ENCODE results near the gene PCGF6.

Gene PCGF6

DNA sequence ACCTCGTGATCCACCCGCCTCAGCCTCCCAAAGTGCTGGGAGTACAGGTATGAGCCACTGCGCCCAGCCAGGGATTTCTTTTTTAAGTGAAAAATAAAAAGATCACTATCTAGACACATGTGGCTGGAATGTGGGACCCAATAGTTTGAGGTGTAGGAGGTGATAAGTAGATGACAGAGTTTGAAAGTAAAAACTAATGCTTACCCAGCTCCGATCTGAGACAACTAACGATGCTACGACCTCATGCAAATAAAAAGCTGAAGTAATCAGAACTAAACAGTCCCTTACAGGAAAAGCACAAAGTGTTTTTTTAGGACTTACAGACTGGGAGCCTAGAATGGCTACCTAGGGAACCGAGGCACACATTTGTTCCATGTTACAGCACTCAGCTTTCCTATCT lies 23.0 kb downstream of the PCGF6 start:
- no peak for DNase-seq (ENCODE audit: low read depth in 4 of 4, low spot score in 1 of 4)

DNA sequence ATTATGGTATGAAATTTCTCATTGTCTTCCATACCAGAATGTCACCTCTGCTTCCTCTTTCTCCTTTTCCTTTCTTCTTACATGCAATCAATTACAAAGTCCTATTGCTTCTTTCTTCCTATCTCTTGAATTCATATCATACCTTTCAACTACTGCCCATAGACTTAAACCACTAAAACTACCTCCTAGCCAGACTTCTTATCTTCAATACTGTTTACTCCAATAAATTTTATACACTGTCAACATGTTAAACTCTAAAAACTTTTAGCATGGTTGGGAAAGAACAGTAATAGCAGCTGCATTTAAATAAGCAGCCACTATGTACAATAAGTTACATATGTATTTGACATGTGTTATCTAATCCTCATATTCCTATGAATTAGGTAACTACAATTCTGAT lies 34.9 kb downstream of the PCGF6 start:
- DNase-seq (ENCODE audit: low read depth in 4 of 4, low spot score in 1 of 4) = no peak

DNA sequence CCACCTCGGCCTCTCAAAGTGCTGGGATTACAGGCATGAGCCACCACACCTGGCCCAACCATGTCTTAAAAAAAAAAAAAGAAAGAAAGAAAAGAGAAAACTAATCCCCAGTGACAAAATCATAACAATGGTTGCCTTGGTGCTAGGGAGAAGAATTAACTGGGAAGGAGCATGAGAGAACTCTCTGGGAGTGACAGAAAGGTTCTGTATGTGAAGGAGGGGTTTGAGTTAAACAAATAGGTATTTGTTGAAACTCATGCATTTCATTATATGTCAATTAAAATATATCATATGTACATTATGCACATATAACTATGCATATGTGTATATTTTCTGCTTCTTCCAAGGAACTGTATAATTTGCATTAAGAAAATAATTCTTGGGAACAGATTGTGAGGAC lies 40.7 kb downstream of the PCGF6 start:
- no peak for DNase-seq (ENCODE audit: low read depth in 4 of 4, low spot score in 1 of 4)

DNA sequence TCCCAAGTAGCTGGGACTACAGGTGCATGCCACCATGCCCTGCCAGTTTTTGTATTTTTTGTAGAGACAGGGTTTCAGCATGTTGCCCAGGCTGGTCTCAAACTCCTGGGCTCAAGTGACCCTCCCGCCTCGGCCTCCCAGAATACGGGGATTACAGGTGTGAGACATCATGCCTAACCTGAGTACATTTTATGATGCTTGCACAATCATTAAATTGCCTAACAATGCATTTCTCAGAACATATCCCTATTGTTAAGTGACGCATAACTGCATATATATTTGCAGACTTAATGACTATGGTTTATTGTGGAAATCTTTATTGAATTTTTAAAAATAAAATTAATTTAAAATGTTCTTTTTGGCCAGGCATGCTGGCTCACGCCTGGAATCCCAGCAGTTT lies 43.3 kb downstream of the PCGF6 start:
- no peak for DNase-seq (ENCODE audit: low read depth in 4 of 4, low spot score in 1 of 4)

DNA sequence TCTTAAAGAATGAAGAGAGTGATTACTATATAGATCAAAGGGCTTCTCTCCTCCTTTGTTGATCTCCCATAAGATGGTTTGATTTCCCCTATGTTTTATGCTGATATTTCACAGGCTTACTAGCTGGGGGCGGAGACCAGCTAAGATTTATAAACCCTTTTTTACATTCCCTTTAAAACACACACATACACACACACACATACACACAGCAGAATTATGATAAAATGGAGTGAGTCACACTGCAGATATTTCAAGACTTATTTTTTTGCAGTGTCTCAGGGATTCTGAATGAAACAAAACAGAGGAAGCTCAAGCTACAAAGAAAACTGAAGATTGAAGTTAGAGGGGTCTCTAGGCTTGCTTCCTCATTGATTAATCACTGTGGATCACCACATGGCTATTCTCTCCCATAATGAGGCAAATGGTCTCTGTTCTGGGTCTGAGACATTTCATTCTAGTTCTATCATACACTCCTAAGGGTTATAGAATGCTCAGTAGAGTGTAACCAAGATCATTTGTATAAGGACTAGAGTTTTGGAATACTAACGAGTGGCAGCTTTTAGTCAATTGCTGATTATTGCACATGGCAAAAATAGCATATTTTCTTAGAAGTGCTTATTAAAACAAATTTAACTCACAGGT lies 55.4 kb downstream of the PCGF6 start:
- DNase-seq (ENCODE audit: low read depth in 4 of 4, low spot score in 1 of 4) = no peak

DNA sequence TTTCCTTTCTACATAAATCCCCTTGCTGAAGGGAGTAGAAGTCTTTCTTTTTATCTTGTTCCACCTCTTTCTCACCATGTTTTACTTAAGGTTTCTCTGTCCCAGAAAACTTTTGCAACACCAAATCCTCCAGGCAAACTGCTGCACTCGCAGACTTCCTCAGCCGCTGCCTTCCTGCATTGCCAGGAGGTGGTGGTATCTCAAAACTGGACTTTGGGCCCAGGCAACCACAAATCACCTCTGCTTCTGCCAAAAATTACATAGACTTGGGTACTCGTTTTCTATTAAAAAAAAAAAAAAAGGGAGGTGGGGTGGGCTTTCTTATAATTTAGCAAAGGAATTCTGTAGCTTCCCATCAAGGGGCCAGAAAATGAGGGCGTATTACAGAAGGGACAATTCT lies 59.4 kb downstream of the PCGF6 start:
- DNase-seq (ENCODE audit: low read depth in 4 of 4, low spot score in 1 of 4) = no peak

DNA sequence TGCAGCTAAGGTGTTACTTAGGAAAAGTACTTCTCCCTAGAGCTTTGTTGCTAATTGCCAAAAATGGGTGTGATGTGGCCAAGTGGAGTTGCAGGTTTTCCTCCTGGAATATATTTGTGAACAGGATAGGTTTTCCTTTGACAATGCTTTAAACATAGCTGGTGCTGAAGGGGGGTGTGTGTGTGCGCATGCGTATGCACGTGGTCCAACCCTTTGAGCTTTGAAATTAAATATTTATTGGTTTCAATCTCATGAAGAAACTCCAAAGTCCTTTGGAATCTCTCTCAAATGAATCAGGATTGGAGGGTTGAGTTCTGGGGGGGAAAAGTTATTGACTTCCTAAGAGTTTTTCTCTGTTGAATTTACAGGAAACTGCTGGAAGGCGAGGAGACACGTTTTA lies 62.9 kb downstream of the PCGF6 start:
- DNase-seq (ENCODE audit: low read depth in 4 of 4, low spot score in 1 of 4) = no peak

DNA sequence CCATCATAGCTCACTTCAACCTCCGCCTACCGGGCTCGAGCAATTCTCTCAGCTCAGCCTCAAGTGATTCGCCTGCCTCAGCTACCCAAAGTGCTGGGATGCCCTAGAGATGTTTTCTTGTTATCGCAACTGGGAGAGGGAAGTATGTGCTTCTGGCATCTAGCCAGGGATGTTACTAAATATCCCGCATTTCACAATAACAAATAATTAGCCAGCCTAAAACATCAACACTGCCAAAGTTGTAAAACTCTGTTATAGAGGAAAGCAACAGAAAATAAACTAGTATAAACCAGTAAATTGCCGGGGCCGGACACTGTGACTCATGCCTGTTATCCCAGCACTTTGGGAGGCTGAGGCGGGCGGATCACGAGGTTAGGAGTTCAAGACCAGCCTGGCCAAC lies 66.8 kb downstream of the PCGF6 start:
- no peak for DNase-seq (ENCODE audit: low read depth in 4 of 4, low spot score in 1 of 4)

DNA sequence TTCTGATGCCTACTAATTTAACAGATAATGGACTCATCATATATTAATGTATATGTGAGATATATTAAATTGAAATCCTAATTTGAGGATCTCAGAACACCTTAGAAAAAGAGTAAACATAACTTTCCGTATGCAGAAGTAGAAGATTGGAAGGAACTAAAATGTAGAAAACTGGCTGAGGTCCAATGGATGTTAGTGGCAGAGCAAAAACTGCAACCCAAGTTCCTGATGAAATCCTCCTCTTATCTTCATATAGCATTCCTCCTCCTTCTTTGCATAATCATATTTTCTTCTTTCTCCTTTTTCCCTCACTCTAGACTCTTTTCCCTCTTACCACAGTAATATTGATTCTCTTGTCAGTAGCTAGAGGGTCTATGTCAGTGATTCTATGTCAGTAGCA lies 68.0 kb downstream of the PCGF6 start:
- DNase-seq (ENCODE audit: low read depth in 4 of 4, low spot score in 1 of 4) = no peak

DNA sequence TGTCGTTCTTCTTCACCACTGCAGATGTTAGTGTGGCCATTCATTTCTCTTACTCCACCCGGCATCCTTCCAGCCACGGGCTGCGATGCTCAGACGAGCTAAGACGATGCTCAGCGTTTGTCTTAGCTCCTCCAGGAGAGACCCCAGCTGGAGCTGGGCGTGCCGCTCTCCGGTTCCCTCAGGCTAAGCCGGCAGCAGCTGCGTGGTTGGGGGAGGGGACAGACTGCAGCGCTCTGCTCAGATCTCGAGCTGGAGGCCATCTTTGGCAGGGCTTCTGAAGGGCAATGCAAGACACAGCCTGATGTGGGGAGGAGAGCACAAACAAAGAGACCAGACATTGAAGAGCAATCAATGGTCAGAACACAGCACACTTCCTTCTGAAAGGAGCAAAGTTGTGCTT lies 69.2 kb downstream of the PCGF6 start:
- no peak for DNase-seq (ENCODE audit: low read depth in 4 of 4, low spot score in 1 of 4)

DNA sequence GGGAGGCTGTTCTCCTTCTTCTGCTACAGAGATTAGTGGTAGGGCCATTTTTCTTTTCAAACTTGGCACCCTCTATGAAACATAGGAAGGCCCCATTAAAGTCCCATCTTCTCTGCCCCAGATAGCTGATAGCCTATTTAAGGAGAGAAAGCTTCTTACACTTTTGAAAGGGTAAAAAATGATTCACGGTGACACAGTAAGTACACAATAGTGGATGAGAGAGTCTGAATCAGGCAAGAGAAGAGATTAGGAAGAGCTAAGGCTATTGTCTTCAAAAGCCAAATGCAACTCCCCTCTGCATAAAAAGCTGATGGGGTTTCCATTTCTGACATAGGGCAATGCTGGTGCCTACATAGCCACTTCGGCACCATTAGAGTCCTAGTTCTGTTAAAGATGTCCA lies 70.4 kb downstream of the PCGF6 start:
- no peak for DNase-seq (ENCODE audit: low read depth in 4 of 4, low spot score in 1 of 4)

DNA sequence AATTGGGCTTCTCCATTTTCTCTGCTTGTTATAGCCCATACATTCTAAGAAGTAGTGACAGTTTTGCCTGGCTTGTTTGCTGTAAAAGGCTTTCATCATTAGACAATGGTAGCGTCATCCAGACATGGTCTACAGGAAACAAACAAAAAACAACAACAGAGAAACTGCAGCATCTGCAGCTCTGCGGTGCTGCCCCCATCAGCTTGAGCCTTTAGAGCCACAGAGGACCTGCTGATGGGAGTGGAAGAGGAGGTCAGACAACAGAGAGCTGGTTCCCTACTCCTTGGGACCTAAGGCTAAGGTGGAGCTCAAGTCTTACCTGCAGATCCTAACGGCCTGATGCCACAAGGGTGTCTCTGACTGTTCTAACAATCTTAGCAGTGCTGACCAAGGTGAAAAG lies 70.9 kb downstream of the PCGF6 start:
- DNase-seq (ENCODE audit: low read depth in 4 of 4, low spot score in 1 of 4) = no peak

DNA sequence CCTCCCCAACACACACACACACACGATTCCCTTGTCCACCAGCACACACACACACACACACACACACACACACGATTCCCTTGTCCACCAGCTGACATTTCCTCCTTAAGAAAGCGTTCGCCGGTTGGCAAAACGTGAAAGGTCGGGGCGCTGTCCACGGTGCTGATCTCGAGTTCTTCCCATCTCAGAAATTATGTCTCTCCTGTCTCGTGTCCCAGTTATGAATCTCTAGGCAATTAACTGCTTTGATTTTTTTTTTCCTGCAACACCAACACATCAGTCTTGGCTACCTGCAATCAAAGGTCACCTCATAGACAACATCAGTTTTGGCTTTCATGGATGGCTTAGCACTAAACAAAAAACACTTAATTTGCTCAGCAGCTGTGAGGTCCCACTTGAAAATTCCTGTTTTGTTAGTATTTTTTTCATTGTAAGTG lies 72.1 kb downstream of the PCGF6 start:
- peak in 1 of 4 experiments; percentile 22 for DNase-seq (ENCODE audit: low read depth in 4 of 4, low spot score in 1 of 4)

DNA sequence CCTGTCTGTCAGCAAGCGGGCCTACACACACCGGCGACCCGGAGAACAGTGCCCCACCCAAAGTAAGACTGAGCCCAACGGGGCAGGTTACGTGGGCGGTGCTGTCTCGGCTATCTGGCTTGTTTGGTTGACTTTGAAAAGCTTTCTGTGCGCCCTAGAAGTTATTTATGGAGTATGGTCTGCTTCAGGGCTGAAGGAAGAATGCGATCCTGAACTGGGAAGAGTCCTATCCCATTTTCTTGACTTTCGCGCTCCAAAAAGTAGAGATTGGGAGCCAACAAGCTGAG lies 72.5 kb downstream of the PCGF6 start:
- DNase-seq (ENCODE audit: low read depth in 4 of 4, low spot score in 1 of 4) = no peak

DNA sequence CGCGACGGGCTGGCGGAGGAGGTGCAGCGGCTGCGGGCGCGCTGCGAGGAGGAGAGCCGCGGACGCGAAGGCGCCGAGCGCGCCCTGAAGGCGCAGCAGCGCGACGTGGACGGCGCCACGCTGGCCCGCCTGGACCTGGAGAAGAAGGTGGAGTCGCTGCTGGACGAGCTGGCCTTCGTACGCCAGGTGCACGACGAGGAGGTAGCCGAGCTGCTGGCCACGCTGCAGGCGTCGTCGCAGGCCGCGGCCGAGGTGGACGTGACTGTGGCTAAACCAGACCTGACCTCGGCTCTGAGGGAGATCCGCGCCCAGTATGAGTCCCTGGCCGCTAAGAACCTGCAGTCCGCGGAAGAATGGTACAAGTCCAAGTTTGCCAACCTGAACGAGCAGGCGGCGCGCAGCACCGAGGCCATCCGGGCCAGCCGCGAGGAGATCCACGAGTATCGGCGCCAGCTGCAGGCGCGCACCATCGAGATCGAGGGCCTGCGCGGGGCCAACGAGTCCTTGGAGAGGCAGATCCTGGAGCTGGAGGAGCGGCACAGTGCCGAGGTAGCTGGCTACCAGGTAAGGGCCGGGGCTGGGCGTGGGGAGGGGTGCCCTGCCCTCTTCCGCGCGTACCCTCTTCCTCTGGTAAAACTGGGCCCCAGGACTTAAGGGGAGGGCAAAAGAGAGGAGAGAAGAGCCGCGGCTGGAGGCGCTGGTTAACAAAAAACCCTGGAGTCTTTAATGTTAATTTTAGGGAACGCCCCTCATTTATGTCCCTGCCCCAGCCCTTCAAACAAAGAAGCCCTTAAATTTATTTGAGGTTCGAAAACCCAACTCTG lies 73.0 kb downstream of the PCGF6 start:
- no peak for DNase-seq (ENCODE audit: low read depth in 4 of 4, low spot score in 1 of 4)

DNA sequence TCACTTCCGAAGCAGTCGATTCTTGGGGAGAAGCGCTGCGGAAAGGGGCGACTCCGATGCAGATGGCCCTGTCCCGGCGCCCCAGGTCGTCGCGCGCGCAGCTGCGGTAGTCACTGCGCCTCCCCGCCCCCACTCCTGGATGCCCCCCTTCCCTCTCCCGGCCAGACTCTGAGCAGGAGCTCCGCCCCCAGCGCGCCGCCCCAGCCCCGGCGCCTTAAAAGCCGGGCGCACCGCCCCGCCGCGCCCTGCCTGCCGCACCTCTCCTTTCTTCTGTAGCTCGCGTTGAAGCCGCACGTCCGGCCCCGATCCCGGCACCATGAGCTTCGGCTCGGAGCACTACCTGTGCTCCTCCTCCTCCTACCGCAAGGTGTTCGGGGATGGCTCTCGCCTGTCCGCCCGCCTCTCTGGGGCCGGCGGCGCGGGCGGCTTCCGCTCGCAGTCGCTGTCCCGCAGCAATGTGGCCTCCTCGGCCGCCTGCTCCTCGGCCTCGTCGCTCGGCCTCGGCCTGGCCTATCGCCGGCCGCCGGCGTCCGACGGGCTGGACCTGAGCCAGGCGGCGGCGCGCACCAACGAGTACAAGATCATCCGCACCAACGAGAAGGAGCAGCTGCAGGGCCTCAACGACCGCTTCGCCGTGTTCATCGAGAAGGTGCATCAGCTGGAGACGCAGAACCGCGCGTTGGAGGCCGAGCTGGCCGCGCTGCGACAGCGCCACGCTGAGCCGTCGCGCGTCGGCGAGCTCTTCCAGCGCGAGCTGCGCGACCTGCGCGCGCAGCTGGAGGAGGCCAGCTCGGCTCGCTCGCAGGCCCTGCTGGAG lies 73.8 kb downstream of the PCGF6 start, which contains the start of gene INA:
TSS of gene INA (plus strand) at position 243 of the 817 bp plus-strand sequence. CDS start at position 317, 74 bp downstream.
- DNase-seq (ENCODE audit: low read depth in 4 of 4, low spot score in 1 of 4) = peak in 1 of 4 experiments; percentile 6

DNA sequence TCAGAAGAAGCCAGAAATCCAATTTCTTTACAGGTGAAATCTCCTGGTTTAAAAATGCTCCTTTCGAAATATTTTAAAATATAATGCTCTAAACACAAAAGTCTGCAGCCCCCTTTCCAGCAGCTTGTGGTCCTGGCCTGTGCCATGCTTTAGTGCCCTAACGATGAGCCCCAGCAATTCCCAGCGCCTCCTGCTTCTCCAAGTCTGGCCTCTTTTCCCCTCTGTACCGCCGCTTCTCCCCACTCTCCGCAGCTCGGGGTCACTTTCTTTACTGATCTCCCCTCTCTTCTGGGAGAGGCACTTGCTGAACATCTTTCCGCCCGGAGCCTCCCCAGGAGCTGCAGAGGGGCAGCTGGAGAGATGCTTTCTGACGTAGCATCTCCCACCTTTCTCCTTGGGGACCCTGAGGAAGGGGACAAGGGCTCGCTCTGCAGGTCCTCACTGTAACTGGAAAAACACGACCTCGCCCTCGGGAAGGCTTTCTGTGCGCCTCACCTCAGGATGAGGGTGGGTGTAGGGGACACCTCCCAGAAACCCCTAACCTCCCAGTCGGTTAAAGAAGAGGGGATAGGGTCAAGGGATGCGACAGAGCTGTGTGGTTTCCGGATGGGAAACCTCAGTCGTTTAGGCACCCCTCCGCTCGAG lies 74.6 kb downstream of the PCGF6 start:
- DNase-seq (ENCODE audit: low read depth in 4 of 4, low spot score in 1 of 4) = no peak

DNA sequence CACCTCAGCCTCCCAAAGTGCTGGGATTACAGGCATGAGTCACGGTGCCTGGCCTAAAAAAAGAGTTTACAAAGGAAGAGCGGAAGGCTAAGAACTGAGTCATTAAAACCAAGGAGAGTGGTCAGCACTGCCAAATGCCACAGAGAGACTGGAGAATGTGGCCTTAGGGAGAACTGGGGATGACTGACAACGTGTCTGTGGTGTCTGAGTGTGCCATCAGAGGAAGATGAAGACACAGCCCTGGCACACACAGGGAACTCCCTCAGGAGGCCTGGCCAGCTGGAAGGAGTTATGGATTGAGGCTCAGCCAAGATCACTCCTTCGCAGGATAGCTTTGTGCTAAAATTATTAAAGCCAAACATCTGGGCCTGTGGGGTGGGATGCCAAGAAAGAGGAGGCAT lies 77.9 kb downstream of the PCGF6 start:
- DNase-seq (ENCODE audit: low read depth in 4 of 4, low spot score in 1 of 4) = no peak

DNA sequence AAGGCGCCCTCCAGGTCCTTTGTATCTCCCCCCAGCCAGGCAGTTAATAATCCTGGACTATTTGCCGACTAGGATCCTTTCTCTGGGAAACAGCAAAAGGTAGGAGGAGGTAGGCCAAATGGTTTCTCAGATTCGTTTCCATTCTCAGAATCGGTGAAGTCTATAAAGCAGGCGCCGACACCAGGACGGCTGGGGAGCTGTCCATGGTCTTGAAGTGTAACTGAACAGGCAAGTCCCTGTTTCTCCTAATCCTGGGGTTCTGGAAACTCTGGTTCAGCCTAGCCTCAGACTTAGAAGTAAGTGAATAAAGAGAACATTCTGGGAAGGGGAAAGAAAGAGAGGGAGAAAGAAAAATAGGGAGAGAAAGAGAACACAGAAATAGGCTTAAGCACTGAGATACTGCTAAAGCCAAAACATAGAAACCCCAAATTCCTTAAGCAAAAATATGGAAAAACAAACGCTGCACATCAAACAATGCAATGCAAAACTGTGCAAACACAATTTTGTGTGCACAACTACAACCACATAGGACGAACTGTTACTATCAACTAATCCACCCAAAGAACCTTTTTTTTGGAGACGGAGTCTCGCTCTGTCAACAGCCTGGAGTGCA lies 85.1 kb downstream of the PCGF6 start:
- DNase-seq (ENCODE audit: low read depth in 4 of 4, low spot score in 1 of 4) = peak in 1 of 4 experiments; percentile 13

DNA sequence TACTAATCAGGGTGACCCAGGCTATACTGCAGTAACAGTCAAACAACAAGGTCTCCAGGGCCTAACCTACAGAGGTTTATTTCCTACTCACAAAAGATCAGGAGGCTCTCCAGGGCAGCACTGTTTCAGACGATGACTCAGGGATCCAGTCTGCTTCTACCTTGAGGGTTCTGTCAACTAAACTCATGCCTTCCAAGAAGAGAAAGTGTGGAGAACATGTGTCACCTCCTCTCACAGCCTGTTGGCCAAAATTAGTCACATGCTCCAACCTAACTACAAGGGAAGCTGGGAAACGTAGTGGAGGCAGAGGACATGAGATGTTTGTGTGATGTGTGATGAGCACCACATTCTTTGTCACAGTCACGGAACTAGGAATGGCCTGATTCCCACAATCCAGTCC lies 88.7 kb downstream of the PCGF6 start:
- no peak for DNase-seq (ENCODE audit: low read depth in 4 of 4, low spot score in 1 of 4)

DNA sequence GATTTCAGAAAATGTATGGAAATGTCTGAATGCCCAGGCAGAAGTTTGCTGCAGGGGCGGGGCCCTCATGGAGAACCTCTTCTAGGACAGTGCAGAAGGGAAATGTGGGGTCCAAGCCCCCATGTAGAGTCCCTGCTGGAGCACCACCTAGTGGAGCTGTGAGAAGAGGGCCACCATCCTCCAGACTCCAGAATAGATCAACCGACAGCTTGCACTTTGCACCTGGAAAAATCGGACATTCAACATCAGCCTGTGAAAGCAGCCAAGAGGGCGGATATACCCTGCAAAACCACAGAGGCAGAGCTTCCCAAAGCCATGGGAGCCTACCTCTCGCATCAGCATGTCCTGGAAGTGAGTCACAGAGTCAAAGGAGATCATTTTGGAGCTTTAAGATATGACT lies 91.0 kb downstream of the PCGF6 start:
- no peak for DNase-seq (ENCODE audit: low read depth in 4 of 4, low spot score in 1 of 4)

All from stimulated activated CD4-positive, alpha-beta T cell treated with anti-CD3 and anti-CD28 coated beads, Interleukin-1b, Interleukin-23, amount 100 ng/mL, for 24 hours (primary cell).